Bronchial epithelial cell (primary cell): ENCODE measurements around the gene HDAC4. TPM values are rescaled to one million over a fixed set of nuclear protein-coding genes. Genes with fewer than 3 reads are reported as not detected.

Experiments used
- DNase-seq: peaks from one replicate; pipeline ENCODE4 v3.0.0-alpha.2; 2010; ENCODE audit warnings: low read depth
- FAIRE-seq: peaks from 2 replicates; lab custom pipeline; 2011; peaks lifted over from hg19 to GRCh38; lab: Jason Lieb, UNC
- H3K27me3 ChIP-seq: 2 replicates; pipeline ENCODE4 v1.5.1; 2011; ENCODE audit warnings: low read length; ENCODE audit not compliant: control insufficient read depth, insufficient read depth
- H3K36me3 ChIP-seq: 2 replicates; pipeline ENCODE4 v1.5.1; 2011; ENCODE audit warnings: low read length; ENCODE audit not compliant: control insufficient read depth, insufficient read depth
- H3K4me3 ChIP-seq: 2 replicates; pipeline ENCODE4 v1.5.1; 2011; ENCODE audit warnings: mild to moderate bottlenecking, low read depth, low read length, control low read depth
- CTCF ChIP-seq: IDR thresholded peaks from 2 replicates; pipeline ENCODE4 v1.5.1; 2011; ENCODE audit warnings: mild to moderate bottlenecking, moderate library complexity, low read length, control low read depth, inconsistent platforms; ENCODE audit not compliant: insufficient read depth, severe bottlenecking
- total RNA-seq: library from RNA; depleted of rRNA; stranded (reverse); fragments of >200 nt; gene quantifications from 2 replicates; pipeline ENCODE4 v1.2.1, GENCODE V29; 2014

Gene HDAC4
- total RNA-seq, 1 donor from 2014 or later = 5.3 TPM

GRCh38 chr2:239315308-239315707 lies 85.5 kb downstream of the HDAC4 start:
- Histone ChIP-seq H3K36me3 (no peaks in the 10 kb centered on the region), H3K27me3 (no peaks in the 10 kb centered on the region), H3K4me3 (no peak overlapping the region)
- DNase-seq (no peak), FAIRE-seq (no peak)
- no peak for TF ChIP-seq CTCF

DNA sequence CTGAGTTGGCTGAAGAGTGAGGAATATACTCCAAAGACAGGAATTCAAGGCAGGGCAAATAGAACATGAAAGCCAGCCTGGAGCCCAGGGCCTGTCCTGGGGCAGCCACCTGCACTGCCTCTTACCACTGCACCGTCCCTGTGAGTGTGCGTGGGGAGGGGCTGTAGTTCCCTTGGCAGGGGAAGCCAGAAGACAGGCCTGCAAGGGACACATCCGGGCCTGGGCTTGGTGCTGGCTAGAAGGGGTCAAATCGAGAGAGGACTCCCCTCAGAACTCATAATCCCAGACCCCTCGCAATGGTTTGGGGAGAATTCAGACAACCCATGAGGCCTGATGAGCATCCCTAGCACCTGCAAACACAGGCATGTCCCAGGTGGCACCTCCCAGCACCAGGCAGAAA lies 87.0 kb downstream of the HDAC4 start:
- Histone ChIP-seq H3K36me3 (no peaks in the 10 kb centered on the region), H3K4me3 (no peak overlapping the region), H3K27me3 (no peaks in the 10 kb centered on the region)
- DNase-seq (no peak), FAIRE-seq (no peak)
- TF ChIP-seq CTCF = no peak

DNA sequence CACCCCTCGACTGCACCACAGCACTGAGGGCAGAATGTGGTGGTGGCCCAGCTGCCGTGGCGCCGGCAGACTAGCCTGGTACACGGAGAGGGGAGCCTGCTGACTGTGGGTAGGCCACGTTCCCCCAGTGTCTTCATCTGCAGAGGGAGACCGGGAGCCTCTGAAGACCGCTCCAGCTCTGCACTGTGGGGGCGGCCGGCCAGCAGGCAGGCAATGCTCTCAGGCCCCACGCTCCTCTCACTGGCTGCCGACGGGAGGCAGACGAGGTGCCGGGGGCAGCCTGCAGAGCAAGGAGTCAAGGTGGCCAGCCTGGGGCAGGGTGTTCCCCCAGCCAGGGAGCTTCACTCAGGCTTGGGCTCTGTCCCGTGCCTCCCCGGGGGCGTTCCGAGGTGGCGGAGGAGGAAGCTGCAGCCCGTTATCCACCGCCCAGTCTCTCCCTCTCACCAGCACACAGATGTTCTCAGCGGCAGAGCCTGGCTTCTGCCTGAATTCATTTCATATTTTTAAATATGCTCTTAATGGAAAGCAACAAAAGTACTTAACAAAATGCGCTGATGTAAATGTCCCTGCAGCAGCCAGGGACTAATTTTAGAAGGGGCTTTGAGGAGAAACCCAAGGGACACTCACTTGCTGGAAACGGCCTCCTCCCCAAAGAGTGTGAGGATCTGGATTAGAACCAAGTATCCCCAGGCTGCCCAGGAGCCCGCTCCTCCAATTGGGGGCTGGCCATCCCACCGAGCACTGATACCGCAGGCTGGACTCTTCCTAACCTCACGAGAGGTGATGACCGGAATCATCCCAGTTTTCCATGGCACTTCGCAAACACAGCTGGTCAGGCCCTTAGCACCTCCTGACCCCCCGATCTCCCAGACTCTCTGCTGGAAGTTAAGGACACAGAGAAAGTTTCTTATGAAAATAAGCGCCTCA lies 87.8 kb downstream of the HDAC4 start:
- no peak for DNase-seq
- TF ChIP-seq CTCF = no peak
- no peak for FAIRE-seq
- Histone ChIP-seq H3K36me3 (no peaks in the 10 kb centered on the region), H3K4me3 (no peak overlapping the region), H3K27me3 (no peaks in the 10 kb centered on the region)

GRCh38 chr2:239312081-239312511 lies 88.7 kb downstream of the HDAC4 start:
- no peak for TF ChIP-seq CTCF
- FAIRE-seq = no peak
- no peak overlapping the region for H3K4me3 ChIP-seq
- H3K36me3 ChIP-seq = no peaks in the 10 kb centered on the region
- H3K27me3 ChIP-seq = no peaks in the 10 kb centered on the region
- DNase-seq = no peak

- H3K4me3 ChIP-seq = no peak overlapping the region
- H3K27me3 ChIP-seq = no peaks in the 10 kb centered on the region
- no peak for TF ChIP-seq CTCF
- DNase-seq (no peak), FAIRE-seq (no peak)
- no peaks in the 10 kb centered on the region for H3K36me3 ChIP-seq
These were observed 89.4 kb downstream of the HDAC4 start for GRCh38 chr2:239311132-239312040.
